MM.1S (cell line): ENCODE measurements around the gene IP6K2.
A peak's percentile ranks its signal among the peaks of the same experiment; 100 is the strongest.

Source experiments
- DNase-seq: peaks from one replicate; pipeline ENCODE4 v3.0.0-alpha.2; 2015
- H2AFZ ChIP-seq: fragments of 300-600 bp; sonication (generic); 2 replicates; pipeline ENCODE4 v1.6.0; 2016; ENCODE audit warnings: antibody characterized with exemption, low read length
- H3F3A ChIP-seq: fragments of 300-600 bp; sonication (generic); 2 replicates; pipeline ENCODE4 v1.6.1; 2016; ENCODE audit warnings: mild to moderate bottlenecking, antibody characterized with exemption, low read length, moderate library complexity, mixed read lengths; ENCODE audit not compliant: insufficient read depth
- H3K27ac ChIP-seq: fragments of 300-600 bp; sonication (generic); 2 replicates; pipeline ENCODE4 v1.5.1; 2016; ENCODE audit warnings: mild to moderate bottlenecking, low read length
- H3K27me3 ChIP-seq: fragments of 300-600 bp; sonication (generic); replicated peaks from 2 replicates; pipeline ENCODE4 v1.6.0; 2016; ENCODE audit warnings: low read length; ENCODE audit not compliant: insufficient read depth
- H3K36me3 ChIP-seq: fragments of 300-600 bp; sonication (generic); replicated peaks from 2 replicates; pipeline ENCODE4 v1.6.1; 2016; ENCODE audit warnings: mild to moderate bottlenecking, low read length, mixed read lengths; ENCODE audit not compliant: insufficient read depth
- H3K4me1 ChIP-seq: fragments of 300-600 bp; sonication (generic); 2 replicates; pipeline ENCODE4 v1.6.1; 2016; ENCODE audit warnings: low read length, mixed read lengths
- H3K4me2 ChIP-seq: fragments of 300-600 bp; sonication (generic); 2 replicates; pipeline ENCODE4 v1.6.0; 2016; ENCODE audit warnings: low read depth, low read length
- H3K4me3 ChIP-seq: fragments of 300-600 bp; sonication (generic); 2 replicates; pipeline ENCODE4 v1.5.1; 2016; ENCODE audit warnings: low read length, mixed read lengths
- H3K79me2 ChIP-seq: fragments of 300-600 bp; sonication (generic); 2 replicates; pipeline ENCODE4 v1.6.1; 2016; ENCODE audit warnings: mixed run types, low read length, mixed read lengths
- H3K9ac ChIP-seq: fragments of 300-600 bp; sonication (generic); 2 replicates; pipeline ENCODE4 v1.6.1; 2016; ENCODE audit warnings: low read length, mixed read lengths
- H3K9me2 ChIP-seq: fragments of 300-600 bp; sonication (generic); replicated peaks from 2 replicates; pipeline ENCODE4 v1.6.1; 2016; ENCODE audit warnings: mild to moderate bottlenecking, low read length, mixed read lengths; ENCODE audit not compliant: insufficient read depth
- H3K9me3 ChIP-seq: fragments of 300-600 bp; sonication (generic); replicated peaks from 2 replicates; pipeline ENCODE4 v1.6.1; 2016; ENCODE audit warnings: mild to moderate bottlenecking, low read length, mixed read lengths; ENCODE audit not compliant: insufficient read depth
- H4K20me1 ChIP-seq: fragments of 300-600 bp; sonication (generic); 2 replicates; pipeline ENCODE4 v1.6.1; 2016; ENCODE audit warnings: mild to moderate bottlenecking, low read length, moderate library complexity, mixed read lengths; ENCODE audit not compliant: insufficient read depth
- CTCF ChIP-seq: fragments of 300-600 bp; sonication (generic); IDR thresholded peaks from 2 replicates; pipeline ENCODE4 v1.5.1; 2016; ENCODE audit warnings: antibody characterized with exemption, low read length, mixed read lengths
- EZH2 ChIP-seq: fragments of 300-600 bp; sonication (generic); optimal IDR thresholded peaks from 2 replicates; pipeline ENCODE3; 2017; ENCODE audit warnings: low read depth, mild to moderate bottlenecking, antibody characterized with exemption, low read length, mixed read lengths
- EZH2phosphoT487 ChIP-seq: fragments of 300-600 bp; sonication (generic); IDR thresholded peaks from 2 replicates; pipeline ENCODE4 v1.6.1; 2018; ENCODE audit warnings: antibody characterized with exemption, low read length

The IP6K2 gene

DNA sequence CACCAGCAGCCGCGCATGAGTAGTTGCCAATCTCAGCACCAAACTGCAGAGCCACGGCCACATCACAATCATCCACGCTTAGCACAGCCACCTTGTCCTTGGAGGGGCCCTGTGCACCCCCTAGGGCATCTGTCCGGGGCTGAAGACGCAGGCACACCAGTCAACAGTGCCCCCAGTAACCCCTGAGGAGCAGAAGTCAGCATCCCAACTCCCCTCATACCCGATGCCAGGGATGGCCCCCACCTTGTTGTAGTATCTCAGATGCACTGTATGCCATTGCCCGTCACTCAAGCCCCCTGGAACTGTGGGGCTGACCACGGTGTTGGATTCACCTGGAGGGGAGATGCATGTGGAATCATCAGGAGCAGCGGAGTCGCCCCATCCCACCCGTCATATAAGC, 62.0 kb downstream of the IP6K2 start:
- Histone ChIP-seq H3K9me3 (no peaks in the 10 kb centered on the region), H4K20me1 (no peaks in the 10 kb centered on the region), H3K9me2 (no peaks in the 10 kb centered on the region), H3K4me3 (no peak overlapping the region), H3K27ac (no peak overlapping the region), H3K36me3 (no peaks in the 10 kb centered on the region), H3K4me2 (no peak overlapping the region), H3K4me1 (peaks cover 23% of the 10 kb centered on the region), H3K9ac (no peak overlapping the region), H2AFZ (no peak overlapping the region), H3F3A (peaks cover 9% of the 10 kb centered on the region; the same call in 1 of the 2 replicates), H3K27me3 (peaks cover 15% of the 10 kb centered on the region), H3K79me2 (no peaks in the 10 kb centered on the region)
- TF ChIP-seq EZH2phosphoT487, result no peak
- TF ChIP-seq CTCF, result no peak
- no peak for TF ChIP-seq EZH2
- DNase-seq, result no peak

DNA sequence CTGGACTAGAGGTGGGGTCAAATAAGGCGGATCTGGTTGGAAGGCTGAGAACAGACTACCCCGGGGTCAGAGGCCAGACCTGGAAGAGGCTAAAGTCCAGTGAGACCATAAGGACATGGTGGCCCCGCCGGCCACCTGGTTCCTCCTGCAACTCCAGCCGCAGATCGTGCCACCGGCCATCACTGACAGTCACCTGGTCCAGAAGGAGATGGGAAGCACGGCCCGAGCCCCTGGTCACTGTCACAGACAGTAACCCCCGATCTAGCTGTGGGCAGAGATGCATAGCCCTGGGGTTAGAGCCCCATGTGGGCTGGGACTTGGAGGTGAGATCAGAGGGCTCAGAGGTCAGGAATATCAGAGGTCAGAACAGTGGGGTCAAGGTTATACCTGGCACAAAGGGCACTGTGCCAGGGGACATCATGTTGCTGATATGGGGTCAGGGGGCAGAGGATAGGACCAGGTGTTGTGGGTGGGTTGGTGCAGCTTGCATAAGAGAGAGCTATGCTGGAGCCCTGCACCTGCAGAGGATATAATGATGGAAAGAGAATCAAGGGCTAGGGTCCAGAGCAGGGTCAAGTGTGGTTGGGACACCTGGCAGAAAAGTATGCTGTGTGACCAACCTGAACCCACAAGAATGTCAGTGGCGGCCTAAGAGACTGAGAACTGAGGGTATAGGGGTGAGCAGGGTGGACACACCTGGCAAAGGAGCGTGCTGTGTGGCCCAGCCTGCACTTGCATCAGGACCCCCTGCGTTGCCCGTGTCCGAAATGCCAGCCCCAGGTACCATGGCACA, 63.9 kb downstream of the IP6K2 start:
- H3K27ac ChIP-seq, result peak overlapping the region; percentile 20; the same call in 1 of the 2 replicates
- no peaks in the 10 kb centered on the region for H3K36me3 ChIP-seq
- no peak overlapping the region for H3K4me3 ChIP-seq
- H3K4me1 ChIP-seq, result peaks cover 23% of the 10 kb centered on the region
- no peak overlapping the region for H3K9ac ChIP-seq
- no peaks in the 10 kb centered on the region for H3K9me2 ChIP-seq
- DNase-seq, result peak; percentile 84
- H3K79me2 ChIP-seq, result no peaks in the 10 kb centered on the region
- H3K4me2 ChIP-seq, result peak overlapping the region; percentile 3; the same call in 1 of the 2 replicates
- no peaks in the 10 kb centered on the region for H3K9me3 ChIP-seq
- peaks cover 9% of the 10 kb centered on the region; the same call in 1 of the 2 replicates for H3F3A ChIP-seq
- peaks cover 10% of the 10 kb centered on the region for H3K27me3 ChIP-seq
- no peak overlapping the region for H2AFZ ChIP-seq
- TF ChIP-seq CTCF (no peak), EZH2phosphoT487 (no peak), EZH2 (no peak)
- no peaks in the 10 kb centered on the region for H4K20me1 ChIP-seq

GRCh38 chr3:48651771-48652170, 65.2 kb downstream of the IP6K2 start:
- no peaks in the 10 kb centered on the region for H3K9me2 ChIP-seq
- peaks cover 23% of the 10 kb centered on the region for H3K4me1 ChIP-seq
- H3K9me3 ChIP-seq, result no peaks in the 10 kb centered on the region
- H3K4me2 ChIP-seq, result no peak overlapping the region
- no peak for TF ChIP-seq EZH2phosphoT487
- no peak for TF ChIP-seq EZH2
- no peak for TF ChIP-seq CTCF
- no peak overlapping the region for H2AFZ ChIP-seq
- H3K9ac ChIP-seq, result no peak overlapping the region
- no peaks in the 10 kb centered on the region for H3K79me2 ChIP-seq
- no peak overlapping the region for H3K4me3 ChIP-seq
- DNase-seq, result no peak
- no peaks in the 10 kb centered on the region for H3K36me3 ChIP-seq
- no peaks in the 10 kb centered on the region for H3K27me3 ChIP-seq
- H4K20me1 ChIP-seq, result no peaks in the 10 kb centered on the region
- peaks cover 9% of the 10 kb centered on the region; the same call in 1 of the 2 replicates for H3F3A ChIP-seq
- H3K27ac ChIP-seq, result no peak overlapping the region
